Subcutaneous adipose tissue (tissue), 4 donors: Measurements from ENCODE around the gene NAV1. TPM values are rescaled to one million over a fixed set of nuclear protein-coding genes. Genes with fewer than 3 reads are reported as not detected.

ENCODE experiments used
- CTCF ChIP-seq: fragments of 450-650 bp; IDR thresholded peaks from one replicate; pipeline ENCODE4 v1.5.1; 2016; ENCODE audit warnings: low read depth, mild to moderate bottlenecking, control low read depth, antibody characterized with exemption, moderate library complexity
- total RNA-seq, 4 donors: library from RNA; depleted of rRNA; stranded (reverse); fragments of >200 nt; gene quantifications; one replicate each; pipeline ENCODE4 v1.1.0, GENCODE V29; 2016

Gene NAV1
- total RNA-seq, 4 donors from 2014 or later = 25.1 to 63.5 (median 45.6) TPM

DNA sequence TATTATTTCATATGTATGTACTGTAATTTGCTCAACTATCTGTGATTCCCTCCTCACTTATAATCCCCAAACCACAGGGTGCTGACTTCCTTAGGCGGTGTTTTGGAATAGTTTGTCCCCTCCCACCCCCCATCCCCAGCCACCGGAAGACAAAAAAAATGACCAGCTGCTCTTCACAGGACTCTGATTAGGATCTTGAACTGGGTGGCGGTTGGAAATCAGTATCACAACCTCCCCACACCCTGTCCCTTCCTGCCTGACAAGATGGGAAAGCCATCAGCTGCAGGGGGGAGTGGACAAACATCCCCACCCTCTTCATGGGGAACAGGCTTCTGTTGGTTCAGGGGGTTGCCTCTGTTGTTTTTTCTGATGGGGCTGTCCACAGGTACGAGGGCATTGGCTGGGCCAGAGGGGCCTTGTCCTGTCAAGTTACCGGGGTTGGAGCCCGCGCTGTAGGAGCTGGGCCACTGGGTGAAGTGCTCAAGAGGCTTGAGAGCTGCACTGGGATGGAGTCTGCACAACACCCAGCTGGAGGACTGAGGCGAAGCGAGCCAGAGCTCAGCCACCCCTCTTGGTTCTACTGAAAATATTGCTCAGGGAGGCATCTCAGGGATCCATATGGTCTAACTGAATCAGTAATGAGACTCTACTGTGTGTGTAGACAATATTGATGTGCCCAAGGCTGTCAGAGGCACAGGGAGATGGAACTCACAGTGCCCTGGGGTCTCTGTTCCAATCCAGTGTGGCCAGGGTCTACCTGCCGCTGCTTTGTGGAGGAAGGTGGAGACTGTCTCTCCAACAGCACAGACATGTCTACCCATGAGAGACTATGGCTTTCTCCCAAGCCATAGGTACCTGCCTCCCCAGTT, 28.2 kb downstream of the NAV1 start:
- no peak for TF ChIP-seq CTCF

DNA sequence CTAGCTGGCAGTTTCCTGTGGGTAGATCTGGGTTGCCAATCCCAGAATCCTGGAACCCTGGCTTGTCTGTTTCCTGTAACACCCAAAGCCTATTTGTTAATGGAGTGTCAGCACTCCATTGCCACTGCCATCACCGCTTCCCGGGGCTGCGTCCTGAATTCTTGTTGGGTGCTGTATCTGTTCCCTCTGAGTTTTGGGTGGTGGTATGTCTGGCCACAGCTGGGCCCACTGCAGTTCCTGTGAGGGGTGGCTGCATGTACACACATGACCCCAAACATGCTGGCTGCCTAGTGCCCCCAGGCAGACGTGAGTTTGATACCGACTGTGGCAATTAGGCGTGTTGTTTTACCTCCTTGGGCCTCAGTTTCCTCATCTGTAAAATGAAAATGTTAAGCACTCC, 29.3 kb downstream of the NAV1 start:
- no peak for TF ChIP-seq CTCF

- no peak for TF ChIP-seq CTCF
Measured at GRCh38 chr1:201568859-201569294, 29.9 kb downstream of the NAV1 start.

DNA sequence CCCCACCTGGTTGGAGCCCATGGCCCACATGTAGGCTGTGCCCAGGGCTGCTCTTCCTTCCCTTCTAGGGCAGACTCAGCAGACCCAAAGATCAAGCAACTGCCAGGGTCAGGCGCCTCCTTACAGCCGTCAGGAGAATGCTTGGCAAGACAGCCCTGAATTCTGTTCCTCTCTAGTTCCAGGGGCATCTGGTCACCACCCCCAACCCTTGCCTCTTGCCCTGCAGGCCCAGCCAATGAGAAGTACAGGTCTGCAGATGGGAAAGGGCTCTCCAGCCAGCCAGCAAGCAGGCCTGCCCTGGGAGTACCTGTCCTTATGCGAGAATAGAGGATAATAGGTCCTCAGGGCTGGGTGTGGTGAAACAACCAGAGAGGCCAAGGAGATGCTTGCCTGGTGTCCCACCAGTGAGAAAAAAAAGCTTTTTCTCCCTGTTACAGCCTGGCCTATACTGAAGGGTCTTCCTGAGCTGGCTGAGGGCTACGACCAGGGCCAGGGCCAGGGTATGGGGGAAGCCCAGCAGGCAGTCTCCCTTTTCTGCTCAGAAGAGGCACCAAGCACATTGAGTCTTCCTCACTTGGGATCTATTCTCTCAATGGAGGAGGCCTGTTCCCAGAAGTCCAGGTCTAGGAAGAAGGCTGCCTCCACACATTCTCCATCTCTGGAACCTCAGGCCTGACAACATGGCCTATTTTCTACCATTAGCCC, 31.4 kb downstream of the NAV1 start:
- TF ChIP-seq CTCF = no peak

- TF ChIP-seq CTCF = no peak
Measured at GRCh38 chr1:201570886-201571624, 32.1 kb downstream of the NAV1 start.

DNA sequence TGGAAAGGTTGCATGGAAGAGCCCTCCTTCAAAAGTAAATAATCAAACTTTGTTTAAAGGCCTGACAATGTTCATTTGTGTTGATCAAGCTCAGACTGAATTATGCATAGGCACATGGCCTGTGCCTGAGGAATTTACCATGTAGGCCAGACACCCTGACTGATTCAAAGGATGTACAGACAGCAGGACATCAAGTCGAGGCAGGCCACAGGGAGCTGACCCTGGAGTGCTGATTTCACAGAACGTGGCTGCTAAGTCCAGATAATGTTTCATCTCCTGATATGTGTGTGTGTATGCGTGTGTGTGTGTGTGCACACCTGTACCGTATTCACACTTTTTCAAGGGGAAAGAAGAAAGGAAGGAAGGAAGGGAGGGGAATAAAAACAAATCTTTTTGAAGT, 34.1 kb downstream of the NAV1 start:
- TF ChIP-seq CTCF = no peak

- no peak for TF ChIP-seq CTCF
Measured at GRCh38 chr1:201573923-201574322, 35.0 kb downstream of the NAV1 start.
